B cell (primary cell): ENCODE measurements around the gene MYOCD. TPM values are rescaled to one million over a fixed set of nuclear protein-coding genes. Genes with fewer than 3 reads are reported as not detected.

Experiments used
- ATAC-seq: fragments of 200-7000 bp; cut with Tn5 transposase; one replicate; pipeline ENCODE4 v1.10.0; 2021; ENCODE audit warnings: low read depth, mild to moderate bottlenecking, moderate number of reproducible peaks, moderate library complexity
- CTCF ChIA-PET: fragments of 350-600 bp; sonication (Branson Sonifier 250); formaldehyde crosslinking; loops from one replicate; lab custom pipeline; 2021; ENCODE audit warnings: antibody characterized with exemption, inconsistent platforms; lab: Charles Lee
- POLR2A ChIA-PET: fragments of 350-600 bp; sonication (Branson Sonifier 250); formaldehyde crosslinking; loops from one replicate; lab custom pipeline; 2021; ENCODE audit warnings: antibody characterized with exemption; lab: Charles Lee
- DNase-seq: peaks from one replicate; pipeline ENCODE4 v3.0.0; 2013
- H2AFZ ChIP-seq: 2 replicates; pipeline ENCODE4 v1.6.1; 2012; ENCODE audit warnings: mild to moderate bottlenecking, low read depth, low read length; ENCODE audit not compliant: insufficient read depth, poor library complexity, severe bottlenecking
- H3K27ac ChIP-seq, 2 donors: 1 replicate in 1 of 2; 2 replicates in 1 of 2; pipeline ENCODE4 v1.5.1; 2012 to 2013; ENCODE audit warnings: low read length in 2 of 2, mild to moderate bottlenecking in 2 of 2, moderate library complexity in 1 of 2
- H3K27me3 ChIP-seq, 4 experiments: fragments of 200-600 bp in 1 of 4; sonication (generic) in 1 of 4; replicated peaks in 1 of 4; 1 replicate in 2 of 4; 2 replicates in 2 of 4; pipeline versions ENCODE4 v1.6.1 to v1.7.0; 2013 to 2016; ENCODE audit warnings: low read length in 3 of 4, mild to moderate bottlenecking in 2 of 4, mixed read lengths in 1 of 4, moderate library complexity in 1 of 4; ENCODE audit not compliant: insufficient read depth in 4 of 4, control insufficient read depth in 3 of 4; ENCODE audit errors: control extremely low read depth in 1 of 4
- H3K36me3 ChIP-seq, 2 experiments: replicated peaks in 1 of 2; 1 replicate in 1 of 2; 2 replicates in 1 of 2; pipeline versions ENCODE4 v1.6.1 to v1.7.1; 2013; ENCODE audit warnings: low read length in 1 of 2; ENCODE audit not compliant: insufficient read depth in 2 of 2, control insufficient read depth in 1 of 2; ENCODE audit errors: control extremely low read depth in 1 of 2, extremely low read depth in 1 of 2
- H3K4me1 ChIP-seq, 2 donors: fragments of 200-600 bp in 1 of 2; sonication (generic) in 1 of 2; 1 replicate in 1 of 2; 2 replicates in 1 of 2; pipeline versions ENCODE4 v1.5.1 to v1.6.1; 2013 to 2017; ENCODE audit warnings: low read length in 2 of 2; ENCODE audit not compliant: control insufficient read depth in 2 of 2, insufficient read depth in 2 of 2
- H3K4me2 ChIP-seq: replicated peaks from 2 replicates; pipeline ENCODE3; 2012; ENCODE audit warnings: mild to moderate bottlenecking, low read depth, low read length; ENCODE audit not compliant: poor library complexity, severe bottlenecking
- H3K4me3 ChIP-seq, 5 experiments: fragments of 200-600 bp in 1 of 5; sonication (generic) in 1 of 5; 1 replicate in 3 of 5; 2 replicates in 2 of 5; pipeline versions ENCODE4 v1.5.1 to v1.7.0; 2011 to 2016; ENCODE audit warnings: low read length in 4 of 5, mild to moderate bottlenecking in 4 of 5, low read depth in 2 of 5, control low read depth in 1 of 5, moderate library complexity in 1 of 5; ENCODE audit not compliant: insufficient read depth in 1 of 5; ENCODE audit errors: control extremely low read depth in 1 of 5, extremely low read depth in 1 of 5
- H3K79me2 ChIP-seq: fragments of 200-600 bp; sonication (generic); one replicate; pipeline ENCODE4 v1.6.0; 2016; ENCODE audit warnings: low read length; ENCODE audit not compliant: control insufficient read depth, insufficient read depth
- H3K9ac ChIP-seq: fragments of 200-600 bp; sonication (generic); 2 replicates; pipeline ENCODE4 v1.6.1; 2017; ENCODE audit warnings: mild to moderate bottlenecking, low read length, moderate library complexity
- H3K9me3 ChIP-seq, 3 donors: one replicate each; pipeline versions ENCODE4 v1.6.1 to v1.7.1; 2013; ENCODE audit warnings: low read length in 2 of 3; ENCODE audit not compliant: control insufficient read depth in 2 of 3, insufficient read depth in 1 of 3; ENCODE audit errors: control extremely low read depth in 1 of 3
- H4K20me1 ChIP-seq: 2 replicates; pipeline ENCODE4 v1.6.0; 2012; ENCODE audit warnings: mild to moderate bottlenecking, low read length; ENCODE audit not compliant: insufficient read depth, control insufficient read depth, poor library complexity, severe bottlenecking
- H3K27ac Mint-ChIP-seq: one replicate; pipeline ENCODE4 v1.8.0; 2021; ENCODE audit warnings: mixed read lengths
- H3K27me3 Mint-ChIP-seq: one replicate; pipeline ENCODE4 v1.8.0; 2021; ENCODE audit warnings: mixed read lengths
- H3K4me1 Mint-ChIP-seq: one replicate; pipeline ENCODE4 v1.8.0; 2021; ENCODE audit warnings: mixed read lengths
- H3K4me3 Mint-ChIP-seq: one replicate; pipeline ENCODE4 v1.8.0; 2021; ENCODE audit warnings: mixed read lengths
- H3K9me3 Mint-ChIP-seq: one replicate; pipeline ENCODE4 v1.8.0; 2022; ENCODE audit warnings: mixed read lengths; ENCODE audit not compliant: insufficient read depth
- CTCF ChIP-seq: fragments of 200-600 bp; IDR thresholded peaks from one replicate; pipeline ENCODE4 v1.8.0; 2022; ENCODE audit warnings: antibody characterized with exemption, mild to moderate bottlenecking
- EZH2 ChIP-seq: IDR thresholded peaks from 2 replicates; pipeline ENCODE4 v1.6.1; 2012; ENCODE audit warnings: borderline replicate concordance, low read depth, mild to moderate bottlenecking, moderate library complexity, low read length; ENCODE audit not compliant: insufficient read depth, poor library complexity, severe bottlenecking
- WGBS: methylation state at CpG from one replicate; pipeline ENCODE4 v1.1.5; 2013; ENCODE audit warnings: missing lambda C conversion rate; ENCODE audit not compliant: insufficient coverage; 5-methylcytosine and 5-hydroxymethylcytosine counted together
- intact Hi-C: fragments of 100-400 bp; cut with micrococcal nuclease; formaldehyde crosslinking; loops from one replicate; pipeline ENCODE4 v1.10.0; 2022
- polyA plus RNA-seq: library from polyadenylated mRNA; depleted of rRNA; stranded (reverse); fragments of >200 nt; gene quantifications from 2 replicates; pipeline ENCODE4 v1.2.3, GENCODE V29; 2012
- total RNA-seq, 2 donors: library from RNA; stranded (reverse); fragments of 120-200 nt in 1 of 2; gene quantifications; 1 replicate in 1 of 2; 2 replicates in 1 of 2; pipeline versions ENCODE4 v1.2.3 to v1.2.4, GENCODE V29; 2013 to 2022

MYOCD gene
- total and polyA plus RNA-seq, 2 donors (not counting 1 experiment from before 2014, with no cell fraction given): 0.32 TPM; not detected in 1

- no peak for ATAC-seq
- no peaks in the 10 kb centered on the region for H3K9me3 Mint-ChIP-seq
- TF ChIP-seq CTCF: no peak
- TF ChIP-seq EZH2: no peak
- peaks cover 4% of the 10 kb centered on the region for H3K4me1 Mint-ChIP-seq
- Histone ChIP-seq H2AFZ (no peak overlapping the region), H3K4me2 (no peak overlapping the region), H3K4me3 (no peak overlapping the region), H4K20me1 (no peaks in the 10 kb centered on the region), H3K27ac (no peak overlapping the region), H3K9ac (no peak overlapping the region), H3K4me1 (no peaks in the 10 kb centered on the region), H3K79me2 (no peaks in the 10 kb centered on the region), H3K9me3 (peaks cover 0 to 1% (median 0%) of the 10 kb centered on the region in 3 donors), H3K27me3 (no peaks in the 10 kb centered on the region), H3K36me3 (no peaks in the 10 kb centered on the region)
- 91% methylated on average over 2 of the region's 2 CpGs for WGBS
- DNase-seq: no peak
- no peak overlapping the region for H3K4me3 Mint-ChIP-seq
- CTCF ChIA-PET: no interaction called here
- POLR2A ChIA-PET: no interaction called here
- intact Hi-C loops: no loop called here
- H3K27ac Mint-ChIP-seq: no peak overlapping the region
- H3K27me3 Mint-ChIP-seq: peaks cover 19% of the 10 kb centered on the region
These were observed 25.3 kb upstream of the MYOCD start for GRCh38 chr17:12640364-12640763.

- ChIA-PET CTCF (no interaction called here), POLR2A (no interaction called here)
- Histone ChIP-seq H3K9me3 (peaks cover 0 to 1% (median 0%) of the 10 kb centered on the region in 3 donors), H3K27ac (no peak overlapping the region), H3K27me3 (no peaks in the 10 kb centered on the region), H3K79me2 (no peaks in the 10 kb centered on the region), H3K4me3 (no peak overlapping the region), H3K4me1 (no peaks in the 10 kb centered on the region), H4K20me1 (no peaks in the 10 kb centered on the region), H3K9ac (no peak overlapping the region), H3K4me2 (no peak overlapping the region), H3K36me3 (no peaks in the 10 kb centered on the region), H2AFZ (no peak overlapping the region)
- intact Hi-C loops: no loop called here
- H3K27ac Mint-ChIP-seq: no peak overlapping the region
- ATAC-seq (no peak), DNase-seq (no peak)
- peaks cover 4% of the 10 kb centered on the region for H3K4me1 Mint-ChIP-seq
- no CpG with 5 or more reads among the region's 2 CpGs for WGBS
- H3K9me3 Mint-ChIP-seq: no peaks in the 10 kb centered on the region
- peaks cover 13% of the 10 kb centered on the region for H3K27me3 Mint-ChIP-seq
- TF ChIP-seq EZH2 (no peak), CTCF (no peak)
- no peak overlapping the region for H3K4me3 Mint-ChIP-seq
These were observed 24.6 kb upstream of the MYOCD start for GRCh38 chr17:12641084-12641483.
